H1 (cell line): ENCODE measurements around the gene GRM8. TPM values are rescaled to one million over a fixed set of nuclear protein-coding genes. Genes with fewer than 3 reads are reported as not detected.

ENCODE experiments used
- CTCF ChIA-PET: fragments of 300-600 bp; sonication (Branson Sonifier 250); formaldehyde crosslinking; loops from one replicate; lab custom pipeline; 2021; ENCODE audit not compliant: partially characterized antibody; lab: Charles Lee
- POLR2A ChIA-PET: fragments of 300-600 bp; sonication (Branson Sonifier 250); formaldehyde crosslinking; loops from one replicate; lab custom pipeline; 2021; ENCODE audit warnings: inconsistent platforms; ENCODE audit not compliant: partially characterized antibody; lab: Charles Lee
- DNase-seq, 2 experiments: peaks; one replicate each; pipeline versions ENCODE4 v3.0.0 to v3.0.0-alpha.2; 2010 to 2022; ENCODE audit warnings: low spot score in 2 of 2, low read depth in 1 of 2, mixed read lengths in 1 of 2
- FAIRE-seq: peaks from 2 replicates; lab custom pipeline; 2011; peaks lifted over from hg19 to GRCh38; lab: Jason Lieb, UNC
- H2AFZ ChIP-seq: 2 replicates; pipeline ENCODE4 v1.8.1; 2012; ENCODE audit warnings: low read length, inconsistent platforms
- H2AK5ac ChIP-seq: 2 replicates; pipeline ENCODE4 v1.6.1; 2013; ENCODE audit warnings: low read depth, low read length
- H2BK120ac ChIP-seq: replicated peaks from 2 replicates; pipeline ENCODE3; 2013; ENCODE audit warnings: low read depth, low read length, inconsistent platforms
- H2BK12ac ChIP-seq: 2 replicates; pipeline ENCODE4 v1.6.1; 2013; ENCODE audit warnings: low read depth, low read length
- H2BK15ac ChIP-seq: 2 replicates; pipeline ENCODE4 v1.6.1; 2013; ENCODE audit warnings: low read length
- H2BK20ac ChIP-seq: 2 replicates; pipeline ENCODE4 v1.6.1; 2013; ENCODE audit warnings: low read length
- H2BK5ac ChIP-seq: 2 replicates; pipeline ENCODE4 v1.6.1; 2013; ENCODE audit warnings: low read depth, low read length
- H3K14ac ChIP-seq: 2 replicates; pipeline ENCODE4 v1.6.1; 2013; ENCODE audit warnings: inconsistent platforms; ENCODE audit not compliant: insufficient read length
- H3K18ac ChIP-seq: 2 replicates; pipeline ENCODE4 v1.6.1; 2013; ENCODE audit warnings: low read length; ENCODE audit errors: extremely low read depth
- H3K23ac ChIP-seq: 2 replicates; pipeline ENCODE4 v1.6.1; 2013; ENCODE audit warnings: inconsistent platforms; ENCODE audit not compliant: insufficient read length
- H3K23me2 ChIP-seq: 2 replicates; pipeline ENCODE4 v1.6.1; 2013; ENCODE audit warnings: low read depth, low read length
- H3K27ac ChIP-seq: 2 replicates; pipeline ENCODE4 v1.6.1; 2011; ENCODE audit warnings: low read depth, low read length, inconsistent platforms
- H3K27me3 ChIP-seq, 4 experiments: replicated peaks in 1 of 4; 1 replicate in 1 of 4; 2 replicates in 3 of 4; pipeline versions ENCODE4 v1.6.1 to v1.8.1; 2011 to 2013; ENCODE audit warnings: low read length in 3 of 4, mild to moderate bottlenecking in 3 of 4, inconsistent platforms in 2 of 4, mixed read lengths in 2 of 4, moderate library complexity in 1 of 4; ENCODE audit not compliant: control insufficient read depth in 3 of 4, insufficient read depth in 3 of 4; ENCODE audit errors: extremely low read depth in 1 of 4
- H3K36me3 ChIP-seq, 4 experiments: 2 replicates each; pipeline versions ENCODE4 v1.6.1 to v1.8.1; 2011 to 2013; ENCODE audit warnings: mild to moderate bottlenecking in 4 of 4, low read length in 3 of 4, moderate library complexity in 2 of 4, control low read depth in 1 of 4, inconsistent platforms in 1 of 4; ENCODE audit not compliant: insufficient read depth in 4 of 4, control insufficient read depth in 2 of 4
- H3K4ac ChIP-seq: replicated peaks from 2 replicates; pipeline ENCODE3; 2013; ENCODE audit warnings: low read length, low read depth, mixed read lengths, inconsistent platforms; ENCODE audit not compliant: insufficient read length
- H3K4me1 ChIP-seq, 4 experiments: replicated peaks in 1 of 4; 1 replicate in 1 of 4; 2 replicates in 3 of 4; pipeline versions ENCODE4 v1.6.1 to v1.8.1; 2011 to 2013; ENCODE audit warnings: low read length in 3 of 4, inconsistent platforms in 2 of 4, mixed read lengths in 1 of 4; ENCODE audit not compliant: insufficient read depth in 4 of 4, control insufficient read depth in 3 of 4
- H3K4me2 ChIP-seq, 2 experiments: 2 replicates each; pipeline versions ENCODE4 v1.6.1 to v1.8.1; 2011 to 2013; ENCODE audit warnings: low read depth in 2 of 2, low read length in 2 of 2, control low read depth in 1 of 2, inconsistent platforms in 1 of 2, mild to moderate bottlenecking in 1 of 2; ENCODE audit not compliant: insufficient read depth in 1 of 2
- H3K4me3 ChIP-seq, 4 experiments: fragments of 200-600, 300-600 bp in 1 of 4; sonication (generic), shearing (Covaris generic), sonication (Bioruptor Twin) in 1 of 4; 2 replicates each; pipeline versions ENCODE4 v1.5.1 to v1.8.1; 2011 to 2016; ENCODE audit warnings: low read length in 4 of 4, low read depth in 3 of 4, control low read depth in 2 of 4, inconsistent platforms in 2 of 4, mild to moderate bottlenecking in 2 of 4, mixed read lengths in 1 of 4, moderate library complexity in 1 of 4; ENCODE audit not compliant: insufficient read depth in 2 of 4; ENCODE audit errors: extremely low read depth in 1 of 4
- H3K56ac ChIP-seq: replicated peaks from 2 replicates; pipeline ENCODE3; 2013; ENCODE audit warnings: low read depth, mild to moderate bottlenecking, mixed read lengths, low read length, inconsistent platforms; ENCODE audit not compliant: insufficient read length
- H3K79me1 ChIP-seq: 2 replicates; pipeline ENCODE4 v1.6.1; 2013; ENCODE audit warnings: low read depth, low read length, control low read depth
- H3K79me2 ChIP-seq, 2 experiments: 2 replicates each; pipeline versions ENCODE4 v1.6.1 to v1.8.1; 2012 to 2013; ENCODE audit warnings: low read length in 2 of 2, mild to moderate bottlenecking in 2 of 2, inconsistent platforms in 1 of 2; ENCODE audit not compliant: insufficient read depth in 2 of 2, control insufficient read depth in 1 of 2
- H3K9ac ChIP-seq, 4 experiments: replicated peaks in 1 of 4; 1 replicate in 1 of 4; 2 replicates in 3 of 4; pipeline versions ENCODE4 v1.6.1 to v1.8.1; 2011 to 2013; ENCODE audit warnings: low read depth in 3 of 4, low read length in 3 of 4, control low read depth in 2 of 4, mild to moderate bottlenecking in 2 of 4, moderate library complexity in 2 of 4, inconsistent platforms in 1 of 4; ENCODE audit errors: extremely low read depth in 1 of 4
- H3K9me3 ChIP-seq, 2 experiments: 2 replicates each; pipeline versions ENCODE4 v1.6.1 to v1.8.1; 2012 to 2013; ENCODE audit warnings: mild to moderate bottlenecking in 2 of 2, moderate library complexity in 2 of 2, control low read depth in 1 of 2, inconsistent platforms in 1 of 2, low read depth in 1 of 2, low read length in 1 of 2, mixed read lengths in 1 of 2; ENCODE audit not compliant: insufficient read depth in 2 of 2
- H4K20me1 ChIP-seq, 2 experiments: replicated peaks in 1 of 2; 2 replicates each; pipeline versions ENCODE3 to v1.8.1; 2011 to 2013; ENCODE audit warnings: inconsistent platforms in 2 of 2, low read length in 2 of 2, mild to moderate bottlenecking in 1 of 2; ENCODE audit not compliant: insufficient read depth in 2 of 2, control insufficient read depth in 1 of 2
- H4K5ac ChIP-seq: 2 replicates; pipeline ENCODE4 v1.6.1; 2013; ENCODE audit warnings: low read length, low read depth, mixed read lengths, inconsistent platforms; ENCODE audit not compliant: insufficient read length
- H4K8ac ChIP-seq: 2 replicates; pipeline ENCODE4 v1.8.0; 2013; ENCODE audit warnings: mild to moderate bottlenecking, moderate library complexity, low read length, inconsistent platforms; ENCODE audit not compliant: insufficient read depth; ENCODE audit errors: extremely low read depth
- H4K91ac ChIP-seq: replicated peaks from 2 replicates; pipeline ENCODE3; 2013; ENCODE audit warnings: low read length, mixed read lengths, inconsistent platforms; ENCODE audit not compliant: insufficient read length
- ATF2 ChIP-seq: IDR thresholded peaks from 2 replicates; pipeline ENCODE4 v1.6.1; 2012; ENCODE audit warnings: low read length, inconsistent platforms
- EGR1 ChIP-seq: IDR thresholded peaks from 2 replicates; pipeline ENCODE4 v1.6.1; 2011; ENCODE audit warnings: low read depth, low read length, borderline replicate concordance
- KDM4A ChIP-seq: IDR thresholded peaks from one replicate; pipeline ENCODE4 v1.7.1; 2012; ENCODE audit warnings: low read depth, mild to moderate bottlenecking, moderate library complexity, low read length, inconsistent platforms; ENCODE audit not compliant: severe bottlenecking
- KDM5A ChIP-seq: fragments of 200-600 bp; IDR thresholded peaks from 2 replicates; pipeline ENCODE4 v1.7.1; 2012; ENCODE audit warnings: mild to moderate bottlenecking, low read length, inconsistent platforms, mixed read lengths
- PHF8 ChIP-seq: fragments of 200-600 bp; sonication (generic); conservative IDR thresholded peaks from 2 replicates; pipeline ENCODE4 v1.7.1; 2012; ENCODE audit warnings: low read depth, mild to moderate bottlenecking, inconsistent platforms, low read length, moderate library complexity
- POLR2A ChIP-seq, 2 experiments: IDR thresholded peaks; 1 replicate in 1 of 2; 2 replicates in 1 of 2; pipeline ENCODE4 v1.6.1; 2011; ENCODE audit warnings: low read depth in 2 of 2, low read length in 2 of 2, mild to moderate bottlenecking in 2 of 2; ENCODE audit errors: control extremely low read depth in 1 of 2
- POU5F1 ChIP-seq: IDR thresholded peaks from 2 replicates; pipeline ENCODE4 v1.6.1; 2011; ENCODE audit warnings: low read depth, mild to moderate bottlenecking, low read length, moderate library complexity
- SIRT6 ChIP-seq: IDR thresholded peaks from one replicate; pipeline ENCODE4 v1.7.1; 2012; ENCODE audit warnings: low read length, inconsistent platforms
- WGBS, 2 experiments: shearing (Covaris generic) in 1 of 2; methylation state at CpG; one replicate each; pipeline versions ENCODE4 v1.1.6 to v1.1.7; 2013 to 2015; ENCODE audit warnings: low lambda C conversion rate in 2 of 2, mixed read lengths in 2 of 2, inconsistent platforms in 1 of 2, low coverage in 1 of 2, missing lambda C conversion rate in 1 of 2; ENCODE audit not compliant: insufficient replicate concordance in 2 of 2, insufficient coverage in 1 of 2, insufficient read length in 1 of 2; ENCODE audit errors: extremely low coverage in 1 of 2, missing lambda C conversion rate in 1 of 2; 5-methylcytosine and 5-hydroxymethylcytosine counted together
- polyA plus RNA-seq, 7 experiments: library from polyadenylated mRNA; depleted of rRNA in 3 of 7; stranded (reverse) in 5 of 7; unstranded in 2 of 7; fragments of >200 nt in 5 of 7; fragments of 200-250 nt in 2 of 7; gene quantifications; 1 replicate in 5 of 7; 2 replicates in 1 of 7; 4 replicates in 1 of 7; pipeline versions ENCODE4 v1.2.1 to v1.2.3, GENCODE V29; 2011 to 2013; ENCODE audit warnings: missing spikeins in 2 of 7, mixed read lengths in 2 of 7
- total RNA-seq: library from RNA; stranded (reverse); fragmentation: NEBNext Ultra II Directional; extraction: Animal tissue kit (Norgen Biotek cat#: 25700); gene quantifications from 2 replicates; pipeline ENCODE4 v1.2.1, GENCODE V29; 2021

Gene GRM8
- total and polyA plus RNA-seq, 2 of the 8 experiments (the other 6 are each of a cell fraction or from before 2014, with no cell fraction given) = 2.6 to 2.8 TPM

GRCh38 chr7:127270093-127270492, 17.4 kb upstream of the GRM8 start:
- Histone ChIP-seq H3K23me2 (no peaks in the 10 kb centered on the region), H2BK12ac (no peak overlapping the region), H2BK15ac (no peak overlapping the region), H3K27me3 (no peaks in the 10 kb centered on the region), H3K79me2 (no peaks in the 10 kb centered on the region), H2AK5ac (no peak overlapping the region), H3K36me3 (no peaks in the 10 kb centered on the region), H2BK120ac (no peak overlapping the region), H4K91ac (no peak overlapping the region), H3K23ac (no peak overlapping the region), H3K4me3 (no peak overlapping the region), H3K14ac (no peak overlapping the region), H2AFZ (no peak overlapping the region), H2BK20ac (no peak overlapping the region), H3K9ac (no peak overlapping the region), H3K9me3 (no peaks in the 10 kb centered on the region), H4K8ac (no peak overlapping the region), H3K4ac (no peak overlapping the region), H3K4me1 (no peaks in the 10 kb centered on the region), H3K27ac (no peak overlapping the region), H3K18ac (no peak overlapping the region), H4K5ac (no peak overlapping the region), H4K20me1 (no peaks in the 10 kb centered on the region), H2BK5ac (no peak overlapping the region), H3K56ac (no peak overlapping the region), H3K4me2 (no peak overlapping the region), H3K79me1 (no peaks in the 10 kb centered on the region)
- CTCF ChIA-PET = interaction anchor here (2.3 to 3.4 kb wide), 2 partner anchors 12 to 16 kb away, joined by 6 to 12 read pairs; no protein-coding TSS in a partner anchor
- WGBS, 2 experiments = 93% methylated on average over 1 of the region's 1 CpG; no CpG with 5 or more reads in 1 of the 2 experiments
- no peak for FAIRE-seq
- no peak for DNase-seq
- POLR2A ChIA-PET = no interaction called here
- TF ChIP-seq PHF8 = no peak
- no peak for TF ChIP-seq POLR2A (IDR thresholded peaks at IDR 0.05; ENCODE audit: control extremely low read depth in 1 of 2, low read depth in 2 of 2, low read length in 2 of 2)
- no peak for TF ChIP-seq SIRT6
- no peak for TF ChIP-seq ATF2
- TF ChIP-seq POU5F1 = no peak
- no peak for TF ChIP-seq EGR1
- no peak for TF ChIP-seq KDM5A
- TF ChIP-seq KDM4A = no peak
